NCI-H82 treated with DMSO at 0.1 percent for 48 hours (cell line): ENCODE results near the gene GUCA2B.

Experiments used
- DNase-seq: peaks from one replicate; lab custom pipeline; 2025; ENCODE audit not compliant: unreplicated experiment; lab: John Stamatoyannopoulos, UW

The GUCA2B gene

GRCh38 chr1:42142894-42143675, 10.1 kb upstream of the GUCA2B start:
- no peak for DNase-seq

GRCh38 chr1:42143896-42144710, 9.1 kb upstream of the GUCA2B start:
- no peak for DNase-seq

DNA sequence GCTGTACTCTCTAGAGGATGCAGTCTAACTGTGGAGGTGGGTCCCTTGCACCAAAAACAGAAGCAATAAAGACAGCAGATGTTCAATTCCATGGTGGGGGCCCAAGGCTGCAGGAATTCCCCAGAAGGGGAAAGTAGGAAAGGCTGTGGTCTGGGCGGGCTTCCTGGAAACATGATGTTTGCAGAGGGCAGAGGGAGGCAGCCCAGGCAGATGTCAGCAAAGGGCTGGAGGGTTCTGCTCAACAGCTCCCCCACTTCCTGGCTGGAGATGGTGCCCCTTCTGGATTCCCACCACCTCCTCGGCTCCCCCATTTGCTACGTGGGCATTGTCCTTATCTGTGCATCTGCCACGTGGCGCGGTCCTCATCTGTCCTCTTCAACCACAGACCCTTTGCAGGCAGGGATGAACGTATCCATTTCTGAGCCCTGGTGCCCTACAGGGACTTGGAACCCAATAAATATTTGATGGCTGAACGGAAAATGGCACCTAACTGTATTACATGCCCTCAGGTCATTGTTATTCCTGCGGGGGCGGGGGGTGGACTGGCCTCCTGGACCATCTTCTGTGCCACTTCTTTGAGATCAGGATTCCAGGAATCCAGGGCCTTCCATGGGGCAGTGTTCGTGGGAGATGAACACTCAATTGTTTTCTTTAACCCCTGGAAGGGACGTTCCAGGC, 8.4 kb upstream of the GUCA2B start:
- DNase-seq = no peak

DNA sequence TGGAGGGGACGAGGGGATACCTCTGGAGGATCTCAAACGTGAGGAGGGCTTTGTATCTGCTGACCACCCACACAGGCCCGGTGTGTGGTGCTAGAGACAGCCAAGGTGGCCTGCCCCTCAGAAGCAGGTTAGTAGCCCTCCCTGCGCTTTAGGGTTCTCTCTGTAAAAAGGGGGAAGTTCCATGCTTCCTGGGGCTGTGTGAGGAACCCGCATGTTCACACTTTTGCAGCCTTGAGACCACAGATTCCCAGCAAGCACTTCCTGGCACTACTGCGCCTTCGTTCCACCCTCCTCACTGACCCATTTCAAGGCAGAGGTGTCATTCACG, 7.9 kb upstream of the GUCA2B start:
- DNase-seq = no peak

GRCh38 chr1:42145764-42146625, 7.2 kb upstream of the GUCA2B start:
- no peak for DNase-seq

GRCh38 chr1:42146626-42147320, 6.4 kb upstream of the GUCA2B start:
- DNase-seq = peak; percentile 42

GRCh38 chr1:42148166-42148565, 5.0 kb upstream of the GUCA2B start:
- no peak for DNase-seq

DNA sequence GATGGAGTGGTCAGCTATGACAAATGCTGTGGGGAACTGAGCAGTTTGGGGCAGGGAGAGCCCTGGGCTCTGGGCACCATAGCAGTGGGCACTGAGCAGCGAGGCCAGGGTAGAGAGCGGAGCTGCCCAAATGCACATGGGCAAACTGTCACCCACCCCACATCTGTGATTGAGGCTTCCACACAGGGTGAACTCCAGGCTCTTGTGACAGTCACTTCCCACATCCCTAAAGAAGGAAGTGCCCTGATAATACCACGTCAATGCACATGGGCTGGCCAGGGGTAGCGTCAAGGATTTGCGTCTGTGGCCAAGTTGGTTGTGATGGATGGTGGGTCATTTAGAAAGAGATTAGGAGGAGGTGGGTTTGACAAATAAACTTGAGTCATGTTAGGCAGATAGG, 2.6 kb upstream of the GUCA2B start:
- no peak for DNase-seq

DNA sequence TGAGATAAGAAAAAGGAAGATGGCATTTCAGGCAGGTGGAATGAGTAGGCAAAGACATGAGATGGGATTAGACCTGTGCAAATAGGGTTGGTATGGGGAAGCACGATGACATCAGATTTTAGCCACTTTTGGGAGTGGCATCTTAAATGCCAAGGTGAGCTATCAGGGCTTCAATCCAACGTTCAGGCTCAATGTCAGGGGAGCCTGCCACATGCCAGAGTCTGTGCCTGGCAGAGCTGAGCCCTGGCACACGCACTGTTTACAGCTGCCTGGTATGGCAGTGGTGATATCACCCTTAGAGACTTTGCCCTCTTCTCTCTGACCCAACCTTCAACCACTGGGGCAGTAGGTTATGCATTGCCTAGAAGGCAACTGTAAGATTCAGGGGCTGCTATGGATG, 1.1 kb upstream of the GUCA2B start:
- DNase-seq = no peak

DNA sequence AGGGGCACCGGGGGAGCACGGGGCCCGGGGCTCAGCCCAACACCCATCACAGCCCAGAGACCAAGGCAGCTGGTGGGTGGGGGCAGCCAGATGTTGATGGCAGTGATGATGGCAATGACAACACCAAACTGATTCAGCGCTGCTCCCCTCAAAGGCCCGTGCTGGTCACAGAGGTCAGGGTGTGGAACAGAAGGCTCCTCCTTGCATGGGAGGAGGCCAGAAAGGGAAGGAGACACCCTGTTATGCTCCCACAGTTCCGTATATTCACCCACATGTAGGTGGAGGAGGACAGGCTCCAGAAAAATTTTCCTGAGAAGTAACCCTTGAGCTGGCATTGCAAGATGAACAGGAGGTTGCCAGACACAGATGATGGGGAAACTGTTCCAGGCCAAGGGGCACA, 414 bp downstream of the GUCA2B start:
- DNase-seq = no peak

- no peak for DNase-seq
These were observed 1.5 kb downstream of the GUCA2B start for GRCh38 chr1:42154685-42155084.

DNA sequence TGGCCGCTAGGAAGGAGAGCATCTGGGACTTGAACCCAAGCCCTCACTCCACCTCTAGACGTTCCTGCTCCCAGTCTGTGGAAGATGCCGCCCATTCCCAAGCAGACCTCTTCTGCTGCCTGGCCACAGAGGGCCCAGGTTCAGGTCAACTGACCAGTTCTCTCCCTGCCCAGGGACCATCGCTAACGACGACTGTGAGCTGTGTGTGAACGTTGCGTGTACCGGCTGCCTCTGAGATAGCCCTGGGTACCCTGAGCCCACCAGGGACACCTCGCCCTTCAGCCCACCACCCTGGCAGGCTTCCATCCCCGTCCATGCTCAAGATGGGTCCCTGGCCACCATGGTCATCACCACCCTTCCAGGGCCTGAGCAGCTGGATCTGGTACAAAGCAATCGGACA, 2.2 kb downstream of the GUCA2B start:
- no peak for DNase-seq

GRCh38 chr1:42157667-42158066, 4.5 kb downstream of the GUCA2B start:
- DNase-seq = no peak

DNA sequence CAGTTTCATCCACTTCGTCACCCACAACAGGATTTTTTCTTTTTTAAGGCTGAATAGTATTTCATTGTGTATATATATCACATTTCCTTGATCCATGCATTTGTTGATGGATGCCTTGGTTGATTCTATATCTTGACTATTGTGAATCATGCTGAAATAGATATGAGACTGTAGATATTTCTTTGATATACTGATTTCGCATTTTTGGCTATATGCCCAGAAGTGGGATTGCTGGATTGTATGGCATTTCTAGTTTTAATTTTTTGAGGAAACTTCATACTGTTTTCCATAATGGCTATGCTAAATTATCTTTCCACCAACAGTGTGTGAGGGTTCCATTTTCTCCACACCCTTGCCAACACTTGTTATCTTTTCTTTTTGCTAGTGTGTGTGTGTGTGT, 5.0 kb downstream of the GUCA2B start:
- DNase-seq = no peak

DNA sequence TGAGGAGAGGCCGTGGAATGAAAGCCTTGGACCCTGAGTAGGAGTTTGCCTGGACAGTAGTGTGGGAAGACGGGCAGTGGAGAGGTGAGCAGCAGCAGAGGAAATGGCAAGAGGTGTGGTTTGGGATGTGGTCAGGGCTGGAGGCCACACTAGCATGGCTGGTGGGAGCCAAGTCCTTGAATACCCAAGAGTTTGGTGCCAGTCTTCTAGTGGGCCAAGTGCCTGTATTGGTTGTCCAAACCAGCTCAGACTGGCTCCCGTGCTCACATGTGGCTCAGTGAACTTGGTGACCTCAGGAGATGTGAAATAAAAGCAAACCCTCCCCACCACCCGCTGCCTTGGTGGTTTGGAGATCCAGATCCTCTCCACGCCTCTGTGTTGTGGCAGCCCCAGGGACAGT, 9.0 kb downstream of the GUCA2B start:
- no peak for DNase-seq

- no peak for DNase-seq
These were observed 9.9 kb downstream of the GUCA2B start for GRCh38 chr1:42163114-42163513.

GRCh38 chr1:42163536-42164503, 10.6 kb downstream of the GUCA2B start:
- no peak for DNase-seq

GRCh38 chr1:42164551-42165420, 11.6 kb downstream of the GUCA2B start, which contains the start of gene GUCA2A:
TSS of gene GUCA2A (minus strand) at chr1:42164745. CDS start at chr1:42164712, 33 bp downstream.
- DNase-seq = no peak
